Lower lobe of right lung (tissue), 2 donors: ENCODE measurements around the gene COL8A2. TPM values are rescaled to one million over a fixed set of nuclear protein-coding genes. Genes with fewer than 3 reads are reported as not detected.

Experiments used
- ATAC-seq, 2 donors: fragments of 200-7000 bp; cut with Tn5 transposase; one replicate each; pipeline ENCODE4 v1.9.1; 2020 to 2022; ENCODE audit warnings: mild to moderate bottlenecking in 2 of 2, moderate library complexity in 2 of 2
- DNase-seq: peaks from one replicate; pipeline ENCODE4 v3.0.0-alpha.2; 2020
- H3K27ac ChIP-seq: fragments of 200-600 bp; one replicate; pipeline ENCODE4 v1.8.0; 2022
- H3K27me3 ChIP-seq: fragments of 200-600 bp; one replicate; pipeline ENCODE4 v1.8.0; 2022; ENCODE audit warnings: low read depth
- H3K36me3 ChIP-seq: fragments of 200-600 bp; one replicate; pipeline ENCODE4 v1.8.0; 2022; ENCODE audit warnings: mild to moderate bottlenecking
- H3K4me1 ChIP-seq: fragments of 200-600 bp; one replicate; pipeline ENCODE4 v1.8.0; 2022
- H3K4me3 ChIP-seq: fragments of 200-600 bp; one replicate; pipeline ENCODE4 v1.8.0; 2022; ENCODE audit warnings: mild to moderate bottlenecking
- H3K9me3 ChIP-seq: fragments of 200-600 bp; one replicate; pipeline ENCODE4 v1.8.0; 2022
- intact Hi-C: fragments of 100-400 bp; cut with DNase I; formaldehyde crosslinking; loops from one replicate; pipeline ENCODE4 v1.11.0; 2022
- total RNA-seq: library from RNA; stranded (reverse); fragmentation: NEBNext Ultra II Directional; extraction: Animal tissue kit (Norgen Biotek cat#: 25700); gene quantifications from one replicate; pipeline ENCODE4 v1.2.1, GENCODE V29; 2021
- TF ChIP-seq, protein P1 (sequence below): fragments of 200-600 bp; IDR thresholded peaks from one replicate; pipeline ENCODE4 v1.8.0; 2022; ENCODE audit warnings: antibody characterized with exemption, mild to moderate bottlenecking
- donor health status: DM: no; HTN: yes; CAD: no; lungs with severe emphysema.

The COL8A2 gene
- total RNA-seq, 1 donor from 2014 or later = 24.4 TPM

DNA sequence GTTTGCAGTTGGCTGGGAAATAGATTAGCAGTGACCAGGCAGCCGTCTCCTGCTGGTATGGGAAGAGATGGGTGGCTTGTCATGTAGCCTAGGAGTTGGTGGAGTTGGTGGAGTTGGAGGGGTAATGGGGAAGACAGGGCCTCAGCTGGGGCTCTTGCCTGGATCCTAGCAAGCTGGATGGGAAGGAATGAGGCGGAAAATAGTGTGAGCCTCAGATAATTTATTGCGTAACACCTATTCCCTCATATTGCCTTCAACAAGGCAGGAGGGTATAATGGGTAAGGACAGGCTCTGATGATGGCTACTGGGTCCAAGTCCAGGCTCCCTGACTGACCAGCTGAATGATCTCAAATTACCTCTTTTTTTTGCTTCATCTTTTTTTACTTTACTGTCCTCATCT lies 43.5 kb upstream of the COL8A2 start:
- H3K4me1 ChIP-seq = peaks cover 46% of the 10 kb centered on the region
- no peak overlapping the region for H3K27ac ChIP-seq
- H3K36me3 ChIP-seq = peaks cover 54% of the 10 kb centered on the region
- H3K4me3 ChIP-seq = no peak overlapping the region
- no peak for ATAC-seq
- DNase-seq = no peak
- intact Hi-C loops = no loop called here
- no peaks in the 10 kb centered on the region for H3K9me3 ChIP-seq
- TF ChIP-seq, protein P1, sequence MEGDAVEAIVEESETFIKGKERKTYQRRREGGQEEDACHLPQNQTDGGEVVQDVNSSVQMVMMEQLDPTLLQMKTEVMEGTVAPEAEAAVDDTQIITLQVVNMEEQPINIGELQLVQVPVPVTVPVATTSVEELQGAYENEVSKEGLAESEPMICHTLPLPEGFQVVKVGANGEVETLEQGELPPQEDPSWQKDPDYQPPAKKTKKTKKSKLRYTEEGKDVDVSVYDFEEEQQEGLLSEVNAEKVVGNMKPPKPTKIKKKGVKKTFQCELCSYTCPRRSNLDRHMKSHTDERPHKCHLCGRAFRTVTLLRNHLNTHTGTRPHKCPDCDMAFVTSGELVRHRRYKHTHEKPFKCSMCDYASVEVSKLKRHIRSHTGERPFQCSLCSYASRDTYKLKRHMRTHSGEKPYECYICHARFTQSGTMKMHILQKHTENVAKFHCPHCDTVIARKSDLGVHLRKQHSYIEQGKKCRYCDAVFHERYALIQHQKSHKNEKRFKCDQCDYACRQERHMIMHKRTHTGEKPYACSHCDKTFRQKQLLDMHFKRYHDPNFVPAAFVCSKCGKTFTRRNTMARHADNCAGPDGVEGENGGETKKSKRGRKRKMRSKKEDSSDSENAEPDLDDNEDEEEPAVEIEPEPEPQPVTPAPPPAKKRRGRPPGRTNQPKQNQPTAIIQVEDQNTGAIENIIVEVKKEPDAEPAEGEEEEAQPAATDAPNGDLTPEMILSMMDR = no peak
- H3K27me3 ChIP-seq = no peaks in the 10 kb centered on the region

DNA sequence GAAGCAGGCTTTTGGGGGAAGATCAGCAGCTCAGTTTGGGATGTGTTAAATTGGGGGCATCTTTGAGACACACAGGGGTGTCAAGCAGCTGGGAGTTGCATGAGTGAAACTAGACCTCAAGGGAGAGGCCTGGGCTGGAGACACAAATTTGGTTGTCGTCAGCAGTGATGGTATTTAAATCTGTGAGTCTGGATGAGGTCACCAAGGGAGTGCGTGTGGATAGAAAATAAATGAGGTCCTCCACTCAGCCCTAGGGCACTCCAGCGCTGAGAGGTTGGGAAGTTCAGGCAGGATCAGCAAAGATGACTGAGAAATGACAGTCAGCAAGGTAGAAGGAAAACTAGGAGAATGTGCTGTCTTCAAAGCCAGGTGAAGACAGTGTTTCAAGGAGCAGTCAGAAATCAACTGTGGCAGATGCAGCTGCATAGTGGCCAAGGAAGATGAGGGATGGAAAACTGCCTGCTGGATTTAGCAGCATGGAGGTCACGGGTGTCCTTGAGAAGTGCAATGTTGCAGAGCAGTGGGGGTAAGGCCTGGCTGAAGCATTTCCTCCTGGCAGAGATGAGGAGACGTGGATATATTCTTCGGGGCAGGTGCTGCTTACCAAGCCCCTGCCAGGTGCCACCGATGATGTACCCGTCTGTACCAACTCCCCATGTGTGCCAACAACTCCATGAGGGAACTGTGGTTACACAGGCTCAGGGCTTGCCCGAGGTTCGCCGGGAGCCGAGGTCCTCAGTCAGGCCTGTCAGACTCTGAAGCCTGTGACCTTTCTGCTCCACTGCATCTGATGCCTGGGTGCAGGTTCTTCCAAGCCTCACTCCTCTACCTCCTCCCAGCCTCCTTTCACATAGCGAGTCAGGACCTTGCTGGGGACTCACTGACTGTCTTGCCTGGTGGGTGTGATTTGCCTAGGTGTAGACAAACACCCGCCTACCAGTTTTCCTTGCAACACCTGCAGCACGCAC lies 42.2 kb upstream of the COL8A2 start:
- ATAC-seq (no peak), DNase-seq (no peak)
- H3K36me3 ChIP-seq = peaks cover 41% of the 10 kb centered on the region
- intact Hi-C loops = no loop called here
- H3K27ac ChIP-seq = no peak overlapping the region
- H3K9me3 ChIP-seq = no peaks in the 10 kb centered on the region
- peaks cover 59% of the 10 kb centered on the region for H3K4me1 ChIP-seq
- TF ChIP-seq, protein P1 = no peak
- H3K27me3 ChIP-seq = no peaks in the 10 kb centered on the region
- H3K4me3 ChIP-seq = no peak overlapping the region

DNA sequence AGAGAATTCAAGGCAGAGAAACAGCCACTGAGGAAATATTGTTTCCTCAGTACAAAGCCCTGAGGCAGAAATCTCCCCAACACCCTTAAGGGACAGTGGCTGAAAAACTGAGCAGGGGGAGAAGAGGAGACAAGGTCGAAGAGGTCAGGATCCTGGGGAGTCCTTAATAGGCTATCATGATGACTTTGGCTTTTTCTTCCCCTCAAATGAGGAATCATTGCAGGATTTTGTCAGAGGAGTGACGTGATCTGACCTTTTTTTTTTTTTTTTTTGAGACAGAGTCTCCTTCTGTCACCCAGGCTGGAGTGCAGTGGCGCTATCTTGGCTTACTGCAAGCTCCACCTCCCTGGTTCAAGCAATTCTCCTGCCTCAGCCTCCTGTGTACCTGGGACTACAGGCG lies 41.1 kb upstream of the COL8A2 start:
- Histone ChIP-seq H3K4me3 (no peak overlapping the region), H3K9me3 (no peaks in the 10 kb centered on the region), H3K27me3 (no peaks in the 10 kb centered on the region), H3K36me3 (peaks cover 30% of the 10 kb centered on the region), H3K4me1 (peaks cover 70% of the 10 kb centered on the region), H3K27ac (no peak overlapping the region)
- TF ChIP-seq, protein P1 = no peak
- intact Hi-C loops = no loop called here
- DNase-seq (no peak), ATAC-seq (no peak)

DNA sequence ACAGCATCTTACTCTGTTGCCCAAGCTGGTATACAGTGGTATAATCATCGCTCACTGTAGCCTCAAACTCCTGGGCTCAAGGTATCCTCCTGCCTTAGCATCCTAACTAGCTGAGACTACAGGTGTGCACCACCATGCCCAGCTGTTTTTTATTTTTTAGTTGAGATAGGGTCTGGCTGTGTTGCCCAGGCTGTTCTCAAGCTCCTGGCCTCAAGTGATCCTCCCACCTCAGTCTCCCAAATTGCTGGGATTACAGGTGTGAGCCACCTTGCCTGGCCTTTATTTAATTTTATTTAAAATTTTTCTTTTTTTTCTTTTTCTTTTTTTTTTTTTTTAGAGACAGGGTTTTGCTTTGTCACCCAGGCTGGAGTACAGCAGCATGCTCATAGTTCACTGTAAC lies 40.1 kb upstream of the COL8A2 start:
- H3K4me1 ChIP-seq = peaks cover 80% of the 10 kb centered on the region
- ATAC-seq = no peak
- no peak overlapping the region for H3K4me3 ChIP-seq
- peaks cover 20% of the 10 kb centered on the region for H3K36me3 ChIP-seq
- TF ChIP-seq, protein P1 = no peak
- intact Hi-C loops = no loop called here
- no peak for DNase-seq
- H3K9me3 ChIP-seq = no peaks in the 10 kb centered on the region
- no peak overlapping the region for H3K27ac ChIP-seq
- H3K27me3 ChIP-seq = no peaks in the 10 kb centered on the region

DNA sequence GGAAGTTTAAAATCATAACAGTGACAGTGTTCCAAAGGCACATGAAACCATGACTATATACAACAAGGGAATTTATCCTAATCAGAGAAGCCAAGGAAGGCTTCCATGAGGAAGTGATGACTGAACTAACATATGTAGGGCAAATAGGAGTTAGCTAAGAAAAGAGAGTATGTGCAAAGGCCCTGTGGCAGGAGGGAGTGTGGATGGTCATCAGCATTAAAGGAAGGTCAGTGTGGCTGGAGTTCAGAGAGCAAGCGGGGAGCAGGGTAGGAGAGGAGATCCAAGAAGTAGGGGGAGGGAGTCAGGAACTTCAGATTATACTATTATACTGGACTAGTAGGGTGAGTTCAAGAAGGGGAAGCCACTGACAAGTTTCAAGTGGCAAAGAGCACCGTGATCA lies 39.3 kb upstream of the COL8A2 start:
- H3K27ac ChIP-seq = no peak overlapping the region
- H3K9me3 ChIP-seq = no peaks in the 10 kb centered on the region
- H3K4me3 ChIP-seq = no peak overlapping the region
- peaks cover 12% of the 10 kb centered on the region for H3K36me3 ChIP-seq
- no peak for ATAC-seq
- H3K4me1 ChIP-seq = peaks cover 87% of the 10 kb centered on the region
- DNase-seq = no peak
- TF ChIP-seq, protein P1 = no peak
- H3K27me3 ChIP-seq = no peaks in the 10 kb centered on the region
- intact Hi-C loops = no loop called here
